HepG2 (cell line): ENCODE results near the gene THRAP3. TPM values are rescaled to one million over a fixed set of nuclear protein-coding genes. Genes with fewer than 3 reads are reported as not detected.

ENCODE experiments used
- AGO2 ChIP-seq: fragments of 200-400 bp; formaldehyde crosslinking; optimal IDR thresholded peaks from 2 replicates; pipeline ENCODE3; 2017; ENCODE audit warnings: mild to moderate bottlenecking, low read depth, low read length, moderate library complexity
- HDAC2 ChIP-seq: sonication (generic); formaldehyde crosslinking; IDR thresholded peaks from 2 replicates; pipeline ENCODE4 v1.4.0; 2020; ENCODE audit warnings: missing genetic modification reagents
- ISL2 ChIP-seq: sonication (generic); formaldehyde crosslinking; IDR thresholded peaks from 2 replicates; pipeline ENCODE4 v1.5.0; 2020; ENCODE audit warnings: missing genetic modification reagents
- KDM2A ChIP-seq: sonication (generic); formaldehyde crosslinking; IDR thresholded peaks from 2 replicates; pipeline ENCODE4 v1.4.0; 2020; ENCODE audit warnings: low read depth, missing genetic modification reagents, borderline replicate concordance
- KDM5A ChIP-seq: fragments of 200-600 bp; sonication (generic); IDR thresholded peaks from 2 replicates; pipeline ENCODE4 v1.7.0; 2018; ENCODE audit warnings: antibody characterized with exemption, mild to moderate bottlenecking, low read length, borderline replicate concordance
- KLF16 ChIP-seq, 2 experiments: sonication (generic) in 1 of 2; formaldehyde crosslinking in 1 of 2; IDR thresholded peaks; 2 replicates each; pipeline versions ENCODE4 v1.6.1 to v1.8.0; 2016 to 2023; ENCODE audit warnings: missing genetic modification reagents in 2 of 2, missing compliant biosample characterization in 1 of 2
- MEIS2 ChIP-seq: sonication (generic); formaldehyde crosslinking; IDR thresholded peaks from 2 replicates; pipeline ENCODE4 v1.9.0; 2021; ENCODE audit warnings: mild to moderate bottlenecking, missing genetic modification reagents
- YEATS2 ChIP-seq: sonication (generic); formaldehyde crosslinking; IDR thresholded peaks from 2 replicates; pipeline ENCODE4 v1.4.0; 2020; ENCODE audit warnings: missing genetic modification reagents, borderline replicate concordance
- ZBTB7A ChIP-seq: sonication (generic); formaldehyde crosslinking; IDR thresholded peaks from 2 replicates; pipeline ENCODE4 v1.8.0; 2022; ENCODE audit warnings: mild to moderate bottlenecking, missing genetic modification reagents
- ZBTB7B ChIP-seq: sonication (generic); formaldehyde crosslinking; IDR thresholded peaks from 2 replicates; pipeline ENCODE4 v1.4.0; 2020; ENCODE audit warnings: missing genetic modification reagents
- ZFX ChIP-seq: sonication (generic); formaldehyde crosslinking; IDR thresholded peaks from 2 replicates; pipeline ENCODE4 v1.4.0; 2020; ENCODE audit warnings: mild to moderate bottlenecking, low read depth, missing genetic modification reagents, moderate library complexity
- ZNF232 ChIP-seq: sonication (generic); formaldehyde crosslinking; IDR thresholded peaks from 2 replicates; pipeline ENCODE4 v1.4.0; 2020; ENCODE audit warnings: missing genetic modification reagents, borderline replicate concordance
- ZNF652 ChIP-seq: IDR thresholded peaks from 2 replicates; pipeline ENCODE4 v1.6.1; 2016; ENCODE audit warnings: low read depth, borderline replicate concordance
- polyA plus RNA-seq, 8 experiments: library from polyadenylated mRNA; depleted of rRNA in 3 of 8; stranded (reverse) in 7 of 8; unstranded in 1 of 8; fragments of >200 nt; fragmentation: Illumina TruSeq in 4 of 8; extraction: Trizol in 4 of 8; gene quantifications; 2 replicates each; pipeline versions ENCODE4 v1.2.1 to v1.2.3, GENCODE V29; 2011 to 2016; ENCODE audit warnings: low read depth in 4 of 8, missing spikeins in 1 of 8, mixed read lengths in 1 of 8; ENCODE audit not compliant: insufficient read depth in 1 of 8
- total RNA-seq, 5 experiments: library from RNA; depleted of rRNA; stranded (reverse); fragments of >200 nt; fragmentation: Illumina TruSeq; extraction: Trizol; gene quantifications; 2 replicates each; pipeline ENCODE4 v1.2.3, GENCODE V29; 2016; ENCODE audit warnings: low read depth in 1 of 5
- TF ChIP-seq, protein P1 (sequence below): sonication (generic); formaldehyde crosslinking; IDR thresholded peaks from 2 replicates; pipeline ENCODE4 v1.5.0; 2020; ENCODE audit warnings: mild to moderate bottlenecking, missing genetic modification reagents, borderline replicate concordance
- TF ChIP-seq, protein P2 (sequence below): sonication (generic); formaldehyde crosslinking; IDR thresholded peaks from 2 replicates; pipeline ENCODE4 v1.8.0; 2022; ENCODE audit warnings: missing genetic modification reagents, mild to moderate bottlenecking, moderate library complexity, borderline replicate concordance
- TF ChIP-seq, protein P3 (sequence below): sonication (generic); formaldehyde crosslinking; IDR thresholded peaks from 2 replicates; pipeline ENCODE4 v1.8.1; 2023; ENCODE audit warnings: missing genetic modification reagents, inconsistent platforms, borderline replicate concordance
- TF ChIP-seq, protein P4 (sequence below): IDR thresholded peaks from 2 replicates; pipeline ENCODE4 v1.6.1; 2016; ENCODE audit warnings: mild to moderate bottlenecking, missing biosample characterization, missing genetic modification reagents

Gene THRAP3
- total and polyA plus RNA-seq, 2 of the 13 experiments (the other 11 are each of a cell fraction or from before 2014, with no cell fraction given): 45.0 to 92.6 TPM

DNA sequence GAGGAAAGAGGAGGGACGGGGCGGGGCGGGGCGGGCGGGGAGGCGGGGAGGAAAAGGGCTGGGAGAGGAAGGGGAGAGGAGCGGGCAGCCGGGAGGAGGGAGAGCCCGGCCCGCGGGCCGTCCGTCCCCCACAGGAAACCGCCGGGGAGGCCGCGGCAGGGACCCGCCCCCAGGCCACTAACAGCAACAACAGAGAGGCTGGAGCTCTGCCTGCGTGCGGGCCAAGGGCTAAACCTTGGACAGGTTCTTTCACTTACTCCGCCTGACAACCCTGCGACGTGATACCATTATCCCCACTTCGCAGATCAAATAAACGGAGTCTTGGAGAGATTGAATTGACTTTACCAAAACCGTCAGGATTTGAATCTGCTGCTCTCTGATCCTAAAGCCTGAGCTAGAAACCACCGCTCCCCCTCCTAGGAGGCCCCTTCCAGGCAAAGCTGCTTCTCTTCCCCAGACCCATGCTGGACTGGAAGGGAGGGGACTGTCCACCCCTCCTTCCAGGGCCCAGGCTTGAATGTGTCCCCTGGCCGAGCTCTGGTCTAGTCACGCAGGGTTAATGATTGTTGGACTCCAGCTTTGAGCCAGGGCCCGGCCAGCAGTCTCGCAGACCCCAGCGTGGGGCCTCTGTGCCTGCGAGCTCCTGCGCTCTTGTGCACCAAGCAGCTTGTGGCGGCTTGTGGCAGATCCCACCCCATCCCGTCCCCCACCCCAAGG is 99.6 kb downstream of the THRAP3 start, which contains the start of gene EVA1B (continued):
- TF ChIP-seq, protein P1, sequence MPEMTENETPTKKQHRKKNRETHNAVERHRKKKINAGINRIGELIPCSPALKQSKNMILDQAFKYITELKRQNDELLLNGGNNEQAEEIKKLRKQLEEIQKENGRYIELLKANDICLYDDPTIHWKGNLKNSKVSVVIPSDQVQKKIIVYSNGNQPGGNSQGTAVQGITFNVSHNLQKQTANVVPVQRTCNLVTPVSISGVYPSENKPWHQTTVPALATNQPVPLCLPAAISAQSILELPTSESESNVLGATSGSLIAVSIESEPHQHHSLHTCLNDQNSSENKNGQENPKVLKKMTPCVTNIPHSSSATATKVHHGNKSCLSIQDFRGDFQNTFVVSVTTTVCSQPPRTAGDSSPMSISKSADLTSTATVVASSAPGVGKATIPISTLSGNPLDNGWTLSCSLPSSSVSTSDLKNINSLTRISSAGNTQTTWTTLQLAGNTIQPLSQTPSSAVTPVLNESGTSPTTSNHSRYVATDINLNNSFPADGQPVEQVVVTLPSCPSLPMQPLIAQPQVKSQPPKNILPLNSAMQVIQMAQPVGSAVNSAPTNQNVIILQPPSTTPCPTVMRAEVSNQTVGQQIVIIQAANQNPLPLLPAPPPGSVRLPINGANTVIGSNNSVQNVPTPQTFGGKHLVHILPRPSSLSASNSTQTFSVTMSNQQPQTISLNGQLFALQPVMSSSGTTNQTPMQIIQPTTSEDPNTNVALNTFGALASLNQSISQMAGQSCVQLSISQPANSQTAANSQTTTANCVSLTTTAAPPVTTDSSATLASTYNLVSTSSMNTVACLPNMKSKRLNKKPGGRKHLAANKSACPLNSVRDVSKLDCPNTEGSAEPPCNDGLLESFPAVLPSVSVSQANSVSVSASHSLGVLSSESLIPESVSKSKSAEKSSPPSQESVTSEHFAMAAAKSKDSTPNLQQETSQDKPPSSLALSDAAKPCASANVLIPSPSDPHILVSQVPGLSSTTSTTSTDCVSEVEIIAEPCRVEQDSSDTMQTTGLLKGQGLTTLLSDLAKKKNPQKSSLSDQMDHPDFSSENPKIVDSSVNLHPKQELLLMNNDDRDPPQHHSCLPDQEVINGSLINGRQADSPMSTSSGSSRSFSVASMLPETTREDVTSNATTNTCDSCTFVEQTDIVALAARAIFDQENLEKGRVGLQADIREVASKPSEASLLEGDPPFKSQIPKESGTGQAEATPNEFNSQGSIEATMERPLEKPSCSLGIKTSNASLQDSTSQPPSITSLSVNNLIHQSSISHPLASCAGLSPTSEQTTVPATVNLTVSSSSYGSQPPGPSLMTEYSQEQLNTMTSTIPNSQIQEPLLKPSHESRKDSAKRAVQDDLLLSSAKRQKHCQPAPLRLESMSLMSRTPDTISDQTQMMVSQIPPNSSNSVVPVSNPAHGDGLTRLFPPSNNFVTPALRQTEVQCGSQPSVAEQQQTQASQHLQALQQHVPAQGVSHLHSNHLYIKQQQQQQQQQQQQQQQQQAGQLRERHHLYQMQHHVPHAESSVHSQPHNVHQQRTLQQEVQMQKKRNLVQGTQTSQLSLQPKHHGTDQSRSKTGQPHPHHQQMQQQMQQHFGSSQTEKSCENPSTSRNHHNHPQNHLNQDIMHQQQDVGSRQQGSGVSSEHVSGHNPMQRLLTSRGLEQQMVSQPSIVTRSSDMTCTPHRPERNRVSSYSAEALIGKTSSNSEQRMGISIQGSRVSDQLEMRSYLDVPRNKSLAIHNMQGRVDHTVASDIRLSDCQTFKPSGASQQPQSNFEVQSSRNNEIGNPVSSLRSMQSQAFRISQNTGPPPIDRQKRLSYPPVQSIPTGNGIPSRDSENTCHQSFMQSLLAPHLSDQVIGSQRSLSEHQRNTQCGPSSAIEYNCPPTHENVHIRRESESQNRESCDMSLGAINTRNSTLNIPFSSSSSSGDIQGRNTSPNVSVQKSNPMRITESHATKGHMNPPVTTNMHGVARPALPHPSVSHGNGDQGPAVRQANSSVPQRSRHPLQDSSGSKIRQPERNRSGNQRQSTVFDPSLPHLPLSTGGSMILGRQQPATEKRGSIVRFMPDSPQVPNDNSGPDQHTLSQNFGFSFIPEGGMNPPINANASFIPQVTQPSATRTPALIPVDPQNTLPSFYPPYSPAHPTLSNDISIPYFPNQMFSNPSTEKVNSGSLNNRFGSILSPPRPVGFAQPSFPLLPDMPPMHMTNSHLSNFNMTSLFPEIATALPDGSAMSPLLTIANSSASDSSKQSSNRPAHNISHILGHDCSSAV (CRISPR knock-in tag): no peak
- TF ChIP-seq, protein P2, sequence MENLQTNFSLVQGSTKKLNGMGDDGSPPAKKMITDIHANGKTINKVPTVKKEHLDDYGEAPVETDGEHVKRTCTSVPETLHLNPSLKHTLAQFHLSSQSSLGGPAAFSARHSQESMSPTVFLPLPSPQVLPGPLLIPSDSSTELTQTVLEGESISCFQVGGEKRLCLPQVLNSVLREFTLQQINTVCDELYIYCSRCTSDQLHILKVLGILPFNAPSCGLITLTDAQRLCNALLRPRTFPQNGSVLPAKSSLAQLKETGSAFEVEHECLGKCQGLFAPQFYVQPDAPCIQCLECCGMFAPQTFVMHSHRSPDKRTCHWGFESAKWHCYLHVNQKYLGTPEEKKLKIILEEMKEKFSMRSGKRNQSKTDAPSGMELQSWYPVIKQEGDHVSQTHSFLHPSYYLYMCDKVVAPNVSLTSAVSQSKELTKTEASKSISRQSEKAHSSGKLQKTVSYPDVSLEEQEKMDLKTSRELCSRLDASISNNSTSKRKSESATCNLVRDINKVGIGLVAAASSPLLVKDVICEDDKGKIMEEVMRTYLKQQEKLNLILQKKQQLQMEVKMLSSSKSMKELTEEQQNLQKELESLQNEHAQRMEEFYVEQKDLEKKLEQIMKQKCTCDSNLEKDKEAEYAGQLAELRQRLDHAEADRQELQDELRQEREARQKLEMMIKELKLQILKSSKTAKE (CRISPR knock-in tag): no peak
- peak; percentile 89 for TF ChIP-seq ZBTB7B (CRISPR knock-in tag)
- TF ChIP-seq, protein P3, sequence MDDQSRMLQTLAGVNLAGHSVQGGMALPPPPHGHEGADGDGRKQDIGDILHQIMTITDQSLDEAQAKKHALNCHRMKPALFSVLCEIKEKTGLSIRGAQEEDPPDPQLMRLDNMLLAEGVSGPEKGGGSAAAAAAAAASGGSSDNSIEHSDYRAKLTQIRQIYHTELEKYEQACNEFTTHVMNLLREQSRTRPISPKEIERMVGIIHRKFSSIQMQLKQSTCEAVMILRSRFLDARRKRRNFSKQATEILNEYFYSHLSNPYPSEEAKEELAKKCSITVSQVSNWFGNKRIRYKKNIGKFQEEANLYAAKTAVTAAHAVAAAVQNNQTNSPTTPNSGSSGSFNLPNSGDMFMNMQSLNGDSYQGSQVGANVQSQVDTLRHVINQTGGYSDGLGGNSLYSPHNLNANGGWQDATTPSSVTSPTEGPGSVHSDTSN (CRISPR knock-in tag): no peak
- peak; percentile 42; the same call in 1 of the 2 replicates for TF ChIP-seq MEIS2
- TF ChIP-seq ZBTB7A (CRISPR knock-in tag): no peak
- TF ChIP-seq KDM5A: peak; percentile 43; the same call in 1 of the 2 replicates
- 0 out of 4 replicates have a peak, but pooled peaks of 1 of the 2 experiments have one; percentile 54 for TF ChIP-seq KLF16 (CRISPR knock-in tag; IDR thresholded peaks at IDR 0.05)
- TF ChIP-seq KDM2A (CRISPR knock-in tag): peak; percentile 90
- peak; percentile 71; the same call in 1 of the 2 replicates for TF ChIP-seq HDAC2
- TF ChIP-seq YEATS2 (CRISPR knock-in tag): no peak; the same call in none of the 2 replicates
- TF ChIP-seq ZNF652 (CRISPR knock-in tag): peak; percentile 70
- TF ChIP-seq ZNF232 (CRISPR knock-in tag): 0 out of 2 replicates have a peak, but pooled peaks have one; percentile 46
- peak; percentile 86 for TF ChIP-seq ZFX
- TF ChIP-seq AGO2: peak; percentile 60
- 0 out of 2 replicates have a peak, but pooled peaks have one; percentile 30 for TF ChIP-seq ISL2
- TF ChIP-seq, protein P4, sequence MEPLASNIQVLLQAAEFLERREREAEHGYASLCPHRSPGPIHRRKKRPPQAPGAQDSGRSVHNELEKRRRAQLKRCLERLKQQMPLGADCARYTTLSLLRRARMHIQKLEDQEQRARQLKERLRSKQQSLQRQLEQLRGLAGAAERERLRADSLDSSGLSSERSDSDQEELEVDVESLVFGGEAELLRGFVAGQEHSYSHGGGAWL: no peak
